ENCODE data around the gene DNAI4. TPM values are rescaled to one million over a fixed set of nuclear protein-coding genes. Genes with fewer than 3 reads are reported as not detected.
"Not testable (repeated sequence)": the region's sequence is repeated elsewhere in the genome, so short reads cannot be mapped to it uniquely, and the experiment has no call there.

DNAI4 gene
- total RNA-seq, 1 donor from 2014 or later = 14.3 TPM

GRCh38 chr1:66919063-66919462, 5.6 kb downstream of the DNAI4 start:
- H3K36me3 Mint-ChIP-seq (ENCODE audit: insufficient read depth) = peaks cover 12% of the 10 kb centered on the region
- H3K27me3 Mint-ChIP-seq = no peaks in the 10 kb centered on the region
- H3K27ac Mint-ChIP-seq = no peak overlapping the region
- TF ChIP-seq CTCF (IDR thresholded peaks at IDR 0.05; ENCODE audit: unreplicated experiment) = no peak
- peaks cover 10% of the 10 kb centered on the region for H3K9me3 Mint-ChIP-seq (ENCODE audit: low read depth)
- no peak overlapping the region for H3K4me3 Mint-ChIP-seq (ENCODE audit: low read depth)
- H3K4me1 Mint-ChIP-seq (ENCODE audit: low read depth) = peaks cover 13% of the 10 kb centered on the region
- no peak for DNase-seq (ENCODE audit: low spot score, unreplicated experiment)

GRCh38 chr1:66917476-66917875, 7.2 kb downstream of the DNAI4 start:
- H3K27me3 Mint-ChIP-seq = no peaks in the 10 kb centered on the region
- no peak for DNase-seq (ENCODE audit: low spot score, unreplicated experiment)
- no peak overlapping the region for H3K27ac Mint-ChIP-seq
- no peak for TF ChIP-seq CTCF (IDR thresholded peaks at IDR 0.05; ENCODE audit: unreplicated experiment)
- peaks cover 2% of the 10 kb centered on the region for H3K4me1 Mint-ChIP-seq (ENCODE audit: low read depth)
- peaks cover 13% of the 10 kb centered on the region for H3K36me3 Mint-ChIP-seq (ENCODE audit: insufficient read depth)
- peaks cover 10% of the 10 kb centered on the region for H3K9me3 Mint-ChIP-seq (ENCODE audit: low read depth)
- no peak overlapping the region for H3K4me3 Mint-ChIP-seq (ENCODE audit: low read depth)

GRCh38 chr1:66916320-66916719, 8.3 kb downstream of the DNAI4 start:
- no peak for DNase-seq (ENCODE audit: low spot score, unreplicated experiment)
- Mint-ChIP-seq H3K36me3 (ENCODE audit: insufficient read depth) (peaks cover 15% of the 10 kb centered on the region), H3K9me3 (ENCODE audit: low read depth) (peaks cover 10% of the 10 kb centered on the region), H3K4me1 (ENCODE audit: low read depth) (no peaks in the 10 kb centered on the region), H3K4me3 (ENCODE audit: low read depth) (no peak overlapping the region), H3K27me3 (no peaks in the 10 kb centered on the region), H3K27ac (no peak overlapping the region)
- TF ChIP-seq CTCF (IDR thresholded peaks at IDR 0.05; ENCODE audit: unreplicated experiment) = no peak

- peaks cover 10% of the 10 kb centered on the region for H3K9me3 Mint-ChIP-seq (ENCODE audit: low read depth)
- peaks cover 15% of the 10 kb centered on the region for H3K36me3 Mint-ChIP-seq (ENCODE audit: insufficient read depth)
- not testable (repeated sequence) for H3K27me3 Mint-ChIP-seq; H3K27ac Mint-ChIP-seq; DNase-seq (ENCODE audit: low spot score, unreplicated experiment); H3K4me3 Mint-ChIP-seq (ENCODE audit: low read depth); H3K4me1 Mint-ChIP-seq (ENCODE audit: low read depth)
Measured at GRCh38 chr1:66915203-66915602, 9.5 kb downstream of the DNAI4 start.

- Mint-ChIP-seq H3K4me1 (ENCODE audit: low read depth) (peaks cover 3% of the 10 kb centered on the region), H3K9me3 (ENCODE audit: low read depth) (no peaks in the 10 kb centered on the region), H3K27ac (no peak overlapping the region), H3K27me3 (no peaks in the 10 kb centered on the region), H3K4me3 (ENCODE audit: low read depth) (no peak overlapping the region), H3K36me3 (ENCODE audit: insufficient read depth) (peaks cover 3% of the 10 kb centered on the region)
- DNase-seq (ENCODE audit: low spot score, unreplicated experiment) = no peak
- no peak for TF ChIP-seq CTCF (IDR thresholded peaks at IDR 0.05; ENCODE audit: unreplicated experiment)
Measured at GRCh38 chr1:66893712-66894111, 30.9 kb downstream of the DNAI4 start.

GRCh38 chr1:66890621-66891020, 34.0 kb downstream of the DNAI4 start:
- Mint-ChIP-seq H3K27ac (no peak overlapping the region), H3K27me3 (no peaks in the 10 kb centered on the region)

More at GRCh38 chr1:66890621-66891020, 34.0 kb downstream of the DNAI4 start:
- Mint-ChIP-seq H3K4me1 (ENCODE audit: low read depth) (peaks cover 3% of the 10 kb centered on the region), H3K4me3 (ENCODE audit: low read depth) (no peak overlapping the region), H3K36me3 (ENCODE audit: insufficient read depth) (peaks cover 6% of the 10 kb centered on the region), H3K9me3 (ENCODE audit: low read depth) (no peaks in the 10 kb centered on the region)
- TF ChIP-seq CTCF (IDR thresholded peaks at IDR 0.05; ENCODE audit: unreplicated experiment) = no peak
- DNase-seq (ENCODE audit: low spot score, unreplicated experiment) = no peak

All from progenitor cell of endocrine pancreas (in vitro differentiated cells).